ENCODE measurements around the gene CERT1. TPM values are rescaled to one million over a fixed set of nuclear protein-coding genes. Genes with fewer than 3 reads are reported as not detected.
A peak's percentile ranks its signal among the peaks of the same experiment; 100 is the strongest.

CERT1 gene
- total RNA-seq, 1 donor: 50.3 TPM

- H3K79me2 ChIP-seq (ENCODE audit: insufficient read depth, low read length): no peaks in the 10 kb centered on the region
- H3K4me3 ChIP-seq (ENCODE audit: insufficient read depth, low read length): no peak overlapping the region
- H3K9me3 ChIP-seq (ENCODE audit: low read depth, low read length): no peaks in the 10 kb centered on the region
- H3K4me2 ChIP-seq (ENCODE audit: insufficient read depth, low read length): no peak overlapping the region
- no peaks in the 10 kb centered on the region for H3K4me1 ChIP-seq (ENCODE audit: insufficient read depth, low read length)
- no peak overlapping the region for H2AFZ ChIP-seq (ENCODE audit: low read length)
- no peak overlapping the region for H3K27ac ChIP-seq (ENCODE audit: low read depth, low read length)
- DNase-seq (ENCODE audit: insufficient read length, low spot score, missing footprints): no peak
- TF ChIP-seq, protein P1, sequence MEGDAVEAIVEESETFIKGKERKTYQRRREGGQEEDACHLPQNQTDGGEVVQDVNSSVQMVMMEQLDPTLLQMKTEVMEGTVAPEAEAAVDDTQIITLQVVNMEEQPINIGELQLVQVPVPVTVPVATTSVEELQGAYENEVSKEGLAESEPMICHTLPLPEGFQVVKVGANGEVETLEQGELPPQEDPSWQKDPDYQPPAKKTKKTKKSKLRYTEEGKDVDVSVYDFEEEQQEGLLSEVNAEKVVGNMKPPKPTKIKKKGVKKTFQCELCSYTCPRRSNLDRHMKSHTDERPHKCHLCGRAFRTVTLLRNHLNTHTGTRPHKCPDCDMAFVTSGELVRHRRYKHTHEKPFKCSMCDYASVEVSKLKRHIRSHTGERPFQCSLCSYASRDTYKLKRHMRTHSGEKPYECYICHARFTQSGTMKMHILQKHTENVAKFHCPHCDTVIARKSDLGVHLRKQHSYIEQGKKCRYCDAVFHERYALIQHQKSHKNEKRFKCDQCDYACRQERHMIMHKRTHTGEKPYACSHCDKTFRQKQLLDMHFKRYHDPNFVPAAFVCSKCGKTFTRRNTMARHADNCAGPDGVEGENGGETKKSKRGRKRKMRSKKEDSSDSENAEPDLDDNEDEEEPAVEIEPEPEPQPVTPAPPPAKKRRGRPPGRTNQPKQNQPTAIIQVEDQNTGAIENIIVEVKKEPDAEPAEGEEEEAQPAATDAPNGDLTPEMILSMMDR (IDR thresholded peaks at IDR 0.05; ENCODE audit: extremely low read depth, low read depth, low read length): no peak
- H3K36me3 ChIP-seq (ENCODE audit: insufficient read depth, low read length): no peaks in the 10 kb centered on the region
- no peaks in the 10 kb centered on the region for H3K27me3 ChIP-seq (ENCODE audit: insufficient read depth, low read length)
- H4K20me1 ChIP-seq (ENCODE audit: insufficient read depth, low read length): no peaks in the 10 kb centered on the region
These were observed 97.2 kb downstream of the CERT1 start for GRCh38 chr5:75414241-75414640.

- Histone ChIP-seq H3K9me3 (ENCODE audit: low read depth, low read length) (no peaks in the 10 kb centered on the region), H4K20me1 (ENCODE audit: insufficient read depth, low read length) (no peaks in the 10 kb centered on the region), H3K36me3 (ENCODE audit: insufficient read depth, low read length) (no peaks in the 10 kb centered on the region), H2AFZ (ENCODE audit: low read length) (no peak overlapping the region), H3K4me2 (ENCODE audit: insufficient read depth, low read length) (peak overlapping the region; percentile 4), H3K4me3 (ENCODE audit: insufficient read depth, low read length) (no peak overlapping the region), H3K27ac (ENCODE audit: low read depth, low read length) (no peak overlapping the region), H3K4me1 (ENCODE audit: insufficient read depth, low read length) (no peaks in the 10 kb centered on the region), H3K27me3 (ENCODE audit: insufficient read depth, low read length) (no peaks in the 10 kb centered on the region), H3K79me2 (ENCODE audit: insufficient read depth, low read length) (no peaks in the 10 kb centered on the region)
- TF ChIP-seq, protein P1 (IDR thresholded peaks at IDR 0.05; ENCODE audit: extremely low read depth, low read depth, low read length): peak; percentile 19
- DNase-seq (ENCODE audit: insufficient read length, low spot score, missing footprints): peak; percentile 58
These were observed 99.1 kb downstream of the CERT1 start for GRCh38 chr5:75412111-75412990.

DNA sequence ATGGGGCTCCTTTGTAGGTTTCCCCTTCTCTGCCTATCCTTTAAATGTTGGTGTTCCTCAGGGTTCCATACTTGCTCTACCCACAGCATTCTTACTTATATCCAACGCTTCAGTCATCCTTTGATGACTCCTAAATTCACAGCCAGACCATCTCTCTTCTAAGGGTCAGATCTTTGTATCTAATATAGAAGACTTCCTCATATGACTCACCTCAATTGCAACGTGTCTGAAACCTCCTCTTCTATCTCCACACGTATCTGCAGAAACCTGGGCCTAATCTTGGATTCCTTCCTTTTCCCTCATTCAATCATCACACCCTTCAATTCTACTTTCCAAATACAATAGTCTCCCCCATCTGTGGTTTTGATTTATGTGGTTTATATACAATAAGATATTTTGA, 106.1 kb downstream of the CERT1 start:
- H4K20me1 ChIP-seq (ENCODE audit: insufficient read depth, low read length): no peaks in the 10 kb centered on the region
- no peaks in the 10 kb centered on the region for H3K4me1 ChIP-seq (ENCODE audit: insufficient read depth, low read length)
- H3K9me3 ChIP-seq (ENCODE audit: low read depth, low read length): no peaks in the 10 kb centered on the region
- H3K4me3 ChIP-seq (ENCODE audit: insufficient read depth, low read length): no peak overlapping the region
- H2AFZ ChIP-seq (ENCODE audit: low read length): no peak overlapping the region
- H3K79me2 ChIP-seq (ENCODE audit: insufficient read depth, low read length): no peaks in the 10 kb centered on the region
- DNase-seq (ENCODE audit: insufficient read length, low spot score, missing footprints): no peak
- H3K36me3 ChIP-seq (ENCODE audit: insufficient read depth, low read length): no peaks in the 10 kb centered on the region
- no peak overlapping the region for H3K4me2 ChIP-seq (ENCODE audit: insufficient read depth, low read length)
- no peak overlapping the region for H3K27ac ChIP-seq (ENCODE audit: low read depth, low read length)
- H3K27me3 ChIP-seq (ENCODE audit: insufficient read depth, low read length): no peaks in the 10 kb centered on the region
- TF ChIP-seq, protein P1 (IDR thresholded peaks at IDR 0.05; ENCODE audit: extremely low read depth, low read depth, low read length): no peak

- Histone ChIP-seq H3K27me3 (ENCODE audit: insufficient read depth, low read length) (no peaks in the 10 kb centered on the region), H3K36me3 (ENCODE audit: insufficient read depth, low read length) (peaks cover 4% of the 10 kb centered on the region), H4K20me1 (ENCODE audit: insufficient read depth, low read length) (no peaks in the 10 kb centered on the region), H3K9me3 (ENCODE audit: low read depth, low read length) (no peaks in the 10 kb centered on the region), H3K4me1 (ENCODE audit: insufficient read depth, low read length) (no peaks in the 10 kb centered on the region), H3K4me2 (ENCODE audit: insufficient read depth, low read length) (no peak overlapping the region), H3K79me2 (ENCODE audit: insufficient read depth, low read length) (no peaks in the 10 kb centered on the region), H3K4me3 (ENCODE audit: insufficient read depth, low read length) (no peak overlapping the region), H2AFZ (ENCODE audit: low read length) (no peak overlapping the region), H3K27ac (ENCODE audit: low read depth, low read length) (no peak overlapping the region)
- no peak for DNase-seq (ENCODE audit: insufficient read length, low spot score, missing footprints)
- TF ChIP-seq, protein P1 (IDR thresholded peaks at IDR 0.05; ENCODE audit: extremely low read depth, low read depth, low read length): no peak
These were observed 116.2 kb downstream of the CERT1 start for GRCh38 chr5:75395277-75395676.
